ENCODE results near the gene COL13A1. TPM values are rescaled to one million over a fixed set of nuclear protein-coding genes. Genes with fewer than 3 reads are reported as not detected.

Gene COL13A1
- total and polyA plus RNA-seq, 2 experiments from 2014 or later = 5.2 to 8.6 TPM

GRCh38 chr10:69962746-69963135 lies 161.0 kb downstream of the COL13A1 start (continued):
- TF ChIP-seq, protein P1, sequence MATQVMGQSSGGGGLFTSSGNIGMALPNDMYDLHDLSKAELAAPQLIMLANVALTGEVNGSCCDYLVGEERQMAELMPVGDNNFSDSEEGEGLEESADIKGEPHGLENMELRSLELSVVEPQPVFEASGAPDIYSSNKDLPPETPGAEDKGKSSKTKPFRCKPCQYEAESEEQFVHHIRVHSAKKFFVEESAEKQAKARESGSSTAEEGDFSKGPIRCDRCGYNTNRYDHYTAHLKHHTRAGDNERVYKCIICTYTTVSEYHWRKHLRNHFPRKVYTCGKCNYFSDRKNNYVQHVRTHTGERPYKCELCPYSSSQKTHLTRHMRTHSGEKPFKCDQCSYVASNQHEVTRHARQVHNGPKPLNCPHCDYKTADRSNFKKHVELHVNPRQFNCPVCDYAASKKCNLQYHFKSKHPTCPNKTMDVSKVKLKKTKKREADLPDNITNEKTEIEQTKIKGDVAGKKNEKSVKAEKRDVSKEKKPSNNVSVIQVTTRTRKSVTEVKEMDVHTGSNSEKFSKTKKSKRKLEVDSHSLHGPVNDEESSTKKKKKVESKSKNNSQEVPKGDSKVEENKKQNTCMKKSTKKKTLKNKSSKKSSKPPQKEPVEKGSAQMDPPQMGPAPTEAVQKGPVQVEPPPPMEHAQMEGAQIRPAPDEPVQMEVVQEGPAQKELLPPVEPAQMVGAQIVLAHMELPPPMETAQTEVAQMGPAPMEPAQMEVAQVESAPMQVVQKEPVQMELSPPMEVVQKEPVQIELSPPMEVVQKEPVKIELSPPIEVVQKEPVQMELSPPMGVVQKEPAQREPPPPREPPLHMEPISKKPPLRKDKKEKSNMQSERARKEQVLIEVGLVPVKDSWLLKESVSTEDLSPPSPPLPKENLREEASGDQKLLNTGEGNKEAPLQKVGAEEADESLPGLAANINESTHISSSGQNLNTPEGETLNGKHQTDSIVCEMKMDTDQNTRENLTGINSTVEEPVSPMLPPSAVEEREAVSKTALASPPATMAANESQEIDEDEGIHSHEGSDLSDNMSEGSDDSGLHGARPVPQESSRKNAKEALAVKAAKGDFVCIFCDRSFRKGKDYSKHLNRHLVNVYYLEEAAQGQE (IDR thresholded peaks at IDR 0.05; ENCODE audit: unreplicated experiment) = no peak
- TF ChIP-seq, protein P2, sequence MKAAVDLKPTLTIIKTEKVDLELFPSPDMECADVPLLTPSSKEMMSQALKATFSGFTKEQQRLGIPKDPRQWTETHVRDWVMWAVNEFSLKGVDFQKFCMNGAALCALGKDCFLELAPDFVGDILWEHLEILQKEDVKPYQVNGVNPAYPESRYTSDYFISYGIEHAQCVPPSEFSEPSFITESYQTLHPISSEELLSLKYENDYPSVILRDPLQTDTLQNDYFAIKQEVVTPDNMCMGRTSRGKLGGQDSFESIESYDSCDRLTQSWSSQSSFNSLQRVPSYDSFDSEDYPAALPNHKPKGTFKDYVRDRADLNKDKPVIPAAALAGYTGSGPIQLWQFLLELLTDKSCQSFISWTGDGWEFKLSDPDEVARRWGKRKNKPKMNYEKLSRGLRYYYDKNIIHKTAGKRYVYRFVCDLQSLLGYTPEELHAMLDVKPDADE (IDR thresholded peaks at IDR 0.05) = no peak
- no peak for TF ChIP-seq EZH2 (IDR thresholded peaks at IDR 0.05; ENCODE audit: low read depth, unreplicated experiment)
- no peak for TF ChIP-seq EZH2phosphoT487 (IDR thresholded peaks at IDR 0.05; ENCODE audit: unreplicated experiment)

DNA sequence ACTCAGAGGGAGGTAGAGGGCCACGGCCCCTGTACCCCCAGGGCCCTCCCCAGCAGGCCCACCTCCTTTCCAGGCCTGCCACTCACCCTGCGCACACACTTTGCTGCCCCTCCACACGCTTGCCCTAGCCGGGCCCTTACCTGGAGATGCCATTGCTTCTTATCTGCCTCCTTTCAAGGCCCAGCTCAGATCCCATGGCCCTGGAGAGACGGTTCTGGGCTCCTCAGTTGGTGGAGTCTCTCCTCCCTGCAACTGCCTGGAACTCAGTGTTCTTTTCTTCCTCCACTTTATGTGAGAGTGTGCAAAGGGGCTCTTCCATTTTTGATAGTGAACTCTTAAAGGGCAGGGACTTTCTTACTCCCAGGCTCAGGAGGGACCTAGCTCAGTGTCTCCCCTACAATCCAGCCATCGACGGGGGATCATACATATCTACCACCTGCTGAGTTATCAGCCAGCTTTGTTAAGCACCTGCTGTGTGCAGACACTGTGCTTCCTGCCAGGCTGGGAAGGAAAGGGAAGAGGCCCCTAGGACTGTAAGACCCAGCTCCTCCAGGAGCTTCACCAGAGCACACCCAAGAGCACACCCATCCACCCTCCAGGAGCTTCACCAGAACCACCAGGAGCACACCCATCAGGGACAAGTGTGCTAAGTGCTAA lies 161.6 kb downstream of the COL13A1 start:
- H3K36me3 ChIP-seq (ENCODE audit: insufficient read depth) = no peaks in the 10 kb centered on the region
- H3K4me1 ChIP-seq (ENCODE audit: insufficient read depth) = no peaks in the 10 kb centered on the region
- no peak overlapping the region for H3K27ac Mint-ChIP-seq
- no peak overlapping the region for H3K27ac ChIP-seq (ENCODE audit: low read depth)
- no peaks in the 10 kb centered on the region for H3K27me3 ChIP-seq (ENCODE audit: insufficient read depth)
- H3F3A ChIP-seq (replicated peaks; ENCODE audit: low read depth) = no peaks in the 10 kb centered on the region
- TF ChIP-seq ZNF114 (CRISPR knock-in tag; IDR thresholded peaks at IDR 0.05) (no peak), POLR2AphosphoS5 (IDR thresholded peaks at IDR 0.05; ENCODE audit: low read depth) (no peak)
- H3K4me3 Mint-ChIP-seq = no peak overlapping the region
- no peak overlapping the region for H2AFZ ChIP-seq
- H3K9me3 Mint-ChIP-seq = no peaks in the 10 kb centered on the region
- peaks cover 4% of the 10 kb centered on the region for H3K27me3 Mint-ChIP-seq (ENCODE audit: insufficient read depth, low read depth, poor library complexity)
- H3K4me1 Mint-ChIP-seq = peaks cover 8% of the 10 kb centered on the region; the same call in 1 of the 3 replicates
- no peak overlapping the region for H3K4me2 ChIP-seq
- no peak overlapping the region for H3K4me3 ChIP-seq
- H3K36me3 Mint-ChIP-seq (ENCODE audit: low read depth) = no peaks in the 10 kb centered on the region; the same call in 2 of the 3 replicates
- H3K9me2 ChIP-seq (ENCODE audit: insufficient read depth) = no peaks in the 10 kb centered on the region
- no peak for DNase-seq (ENCODE audit: low spot score)
- ATAC-seq = no peak
- H4K20me1 ChIP-seq (replicated peaks; ENCODE audit: insufficient read depth) = no peaks in the 10 kb centered on the region
- no peaks in the 10 kb centered on the region for H3K79me2 ChIP-seq (replicated peaks; ENCODE audit: insufficient read depth)

GRCh38 chr10:69963835-69964710 lies 162.4 kb downstream of the COL13A1 start:
- Histone ChIP-seq H3K4me3 (no peak overlapping the region), H2AFZ (no peak overlapping the region), H3K79me2 (replicated peaks; ENCODE audit: insufficient read depth) (no peaks in the 10 kb centered on the region), H3K9me2 (ENCODE audit: insufficient read depth) (no peaks in the 10 kb centered on the region), H3K4me1 (ENCODE audit: insufficient read depth) (no peaks in the 10 kb centered on the region), H3F3A (replicated peaks; ENCODE audit: low read depth) (no peaks in the 10 kb centered on the region), H3K27ac (ENCODE audit: low read depth) (no peak overlapping the region), H3K4me2 (no peak overlapping the region), H3K27me3 (ENCODE audit: insufficient read depth) (no peaks in the 10 kb centered on the region), H3K36me3 (ENCODE audit: insufficient read depth) (no peaks in the 10 kb centered on the region), H4K20me1 (replicated peaks; ENCODE audit: insufficient read depth) (no peaks in the 10 kb centered on the region)
- H3K27me3 Mint-ChIP-seq (ENCODE audit: insufficient read depth, low read depth, poor library complexity) = peaks cover 6% of the 10 kb centered on the region
- DNase-seq (ENCODE audit: low spot score) = no peak
- H3K9me3 Mint-ChIP-seq = no peaks in the 10 kb centered on the region
- H3K4me3 Mint-ChIP-seq = no peak overlapping the region
- H3K36me3 Mint-ChIP-seq (ENCODE audit: low read depth) = no peaks in the 10 kb centered on the region; the same call in 2 of the 3 replicates
- H3K27ac Mint-ChIP-seq = no peak overlapping the region
- peaks cover 9% of the 10 kb centered on the region; the same call in 2 of the 3 replicates for H3K4me1 Mint-ChIP-seq
- no peak for ATAC-seq
- no peak for TF ChIP-seq EZH2phosphoT487 (IDR thresholded peaks at IDR 0.05; ENCODE audit: unreplicated experiment)
- TF ChIP-seq ZNF331 (CRISPR knock-in tag; IDR thresholded peaks at IDR 0.05; ENCODE audit: low read depth) = no peak
- TF ChIP-seq ZNF114 (CRISPR knock-in tag; IDR thresholded peaks at IDR 0.05) = no peak
- TF ChIP-seq CREB1 (CRISPR knock-in tag; IDR thresholded peaks at IDR 0.05; ENCODE audit: low read depth) = no peak
- TF ChIP-seq POLR2AphosphoS5 (IDR thresholded peaks at IDR 0.05; ENCODE audit: low read depth) = no peak
- TF ChIP-seq, protein P1 (IDR thresholded peaks at IDR 0.05; ENCODE audit: unreplicated experiment) = no peak
- TF ChIP-seq JUNB (IDR thresholded peaks at IDR 0.05; ENCODE audit: unreplicated experiment) = no peak
- TF ChIP-seq STAT1 (IDR thresholded peaks at IDR 0.05; ENCODE audit: unreplicated experiment) = no peak
